NAMALWA (cell line): ENCODE results near the gene OR10A4.
"Not testable (repeated sequence)": the region's sequence is repeated elsewhere in the genome, so short reads cannot be mapped to it uniquely, and the experiment has no call there.

Experiments used
- DNase-seq: peaks from one replicate; pipeline ENCODE4 v3.0.0-alpha.2; 2015; ENCODE audit warnings: low spot score

OR10A4 gene

GRCh38 chr11:6898911-6899310 is 22.5 kb downstream of the OR10A4 start:
- DNase-seq, result no peak

- peak; percentile 6 for DNase-seq
Observed at GRCh38 chr11:6900327-6900999, 24.0 kb downstream of the OR10A4 start.

GRCh38 chr11:6904804-6905203 is 28.4 kb downstream of the OR10A4 start:
- DNase-seq, result not testable (repeated sequence)

- no peak for DNase-seq
Observed at GRCh38 chr11:6911378-6911777, 35.0 kb downstream of the OR10A4 start.

- no peak for DNase-seq
Observed at GRCh38 chr11:6911948-6912347, 35.5 kb downstream of the OR10A4 start.

GRCh38 chr11:6919698-6920097 is 43.3 kb downstream of the OR10A4 start:
- no peak for DNase-seq

- no peak for DNase-seq
Observed at GRCh38 chr11:6920702-6921101, 44.3 kb downstream of the OR10A4 start, which contains the start of gene OR2D3. Gene OR2D3 (plus strand): TSS chr11:6921002. CDS start chr11:6921002, 0 bp downstream.

- DNase-seq, result no peak
Observed at GRCh38 chr11:6925007-6925577, 48.7 kb downstream of the OR10A4 start.

- peak; percentile 5 for DNase-seq
Observed at GRCh38 chr11:6925636-6926207, 49.3 kb downstream of the OR10A4 start.

- peak; percentile 83 for DNase-seq
Observed at GRCh38 chr11:6926208-6927029, 50.0 kb downstream of the OR10A4 start, which contains the start of gene ZNF215. Gene ZNF215 (plus strand): TSS chr11:6926426. CDS start chr11:6932273, 5,847 bp downstream.

GRCh38 chr11:6927030-6927617 is 50.7 kb downstream of the OR10A4 start:
- peak; percentile 39 for DNase-seq
